IMR-90 (cell line): Measurements from ENCODE around the gene PAFAH1B1. TPM values are rescaled to one million over a fixed set of nuclear protein-coding genes. Genes with fewer than 3 reads are reported as not detected.

Experiments
- ATAC-seq: fragments of 200-7000 bp; cut with Tn5 transposase; 2 replicates; pipeline ENCODE4 v1.9.1; 2020; ENCODE audit warnings: low read depth, mild to moderate bottlenecking, moderate library complexity
- BruUV-seq: library from RNA; stranded (reverse); fragments of 400-500 nt; replicated peaks from 2 replicates; lab custom pipeline; 2021; lab: Mats Ljungman, UMichigan
- CTCF ChIA-PET: fragments of 300-600 bp; formaldehyde crosslinking; extraction: SDS; loops from one replicate; lab custom pipeline; 2021; ENCODE audit warnings: antibody characterized with exemption; lab: Yijun Ruan, JAX
- POLR2A ChIA-PET: fragments of 300-600 bp; sonication (Branson Sonifier 250); formaldehyde crosslinking; loops from one replicate; lab custom pipeline; 2022; ENCODE audit warnings: antibody characterized with exemption; ENCODE audit not compliant: unreplicated experiment; lab: Charles Lee
- DNase-seq: peaks from one replicate; pipeline ENCODE4 v3.0.0; 2013
- H2AFZ ChIP-seq: replicated peaks from 2 replicates; pipeline ENCODE3; 2013; ENCODE audit warnings: low read length, mild to moderate bottlenecking; ENCODE audit not compliant: poor library complexity
- H2AK5ac ChIP-seq: 2 replicates; pipeline ENCODE4 v1.6.1; 2013; ENCODE audit warnings: low read depth, low read length, inconsistent platforms
- H2AK9ac ChIP-seq: replicated peaks from 2 replicates; pipeline ENCODE3; 2013; ENCODE audit warnings: mild to moderate bottlenecking, low read depth, low read length, moderate library complexity; ENCODE audit not compliant: poor library complexity
- H2BK120ac ChIP-seq: 2 replicates; pipeline ENCODE4 v1.6.1; 2013; ENCODE audit warnings: low read depth, low read length, inconsistent platforms
- H2BK15ac ChIP-seq: 3 replicates; pipeline ENCODE4 v1.6.1; 2013; ENCODE audit warnings: low read depth, low read length, inconsistent platforms
- H2BK20ac ChIP-seq: 2 replicates; pipeline ENCODE4 v1.6.1; 2013; ENCODE audit warnings: low read depth, mild to moderate bottlenecking, inconsistent platforms, low read length, moderate library complexity
- H2BK5ac ChIP-seq: 2 replicates; pipeline ENCODE4 v1.6.1; 2013; ENCODE audit warnings: mild to moderate bottlenecking, low read depth, low read length, inconsistent platforms; ENCODE audit not compliant: poor library complexity, severe bottlenecking
- H3K14ac ChIP-seq: replicated peaks from 2 replicates; pipeline ENCODE4 v1.6.1; 2013; ENCODE audit warnings: low read depth, low read length, inconsistent platforms
- H3K18ac ChIP-seq: 2 replicates; pipeline ENCODE4 v1.6.1; 2013; ENCODE audit warnings: low read depth, low read length, control low read depth
- H3K23ac ChIP-seq: 2 replicates; pipeline ENCODE4 v1.6.1; 2013; ENCODE audit warnings: low read depth, low read length, inconsistent platforms
- H3K27ac ChIP-seq: 2 replicates; pipeline ENCODE4 v1.5.1; 2013; ENCODE audit warnings: mild to moderate bottlenecking, control low read depth, low read length; ENCODE audit not compliant: insufficient read depth
- H3K27me3 ChIP-seq: 2 replicates; pipeline ENCODE4 v1.6.1; 2013; ENCODE audit warnings: low read length; ENCODE audit not compliant: control insufficient read depth, insufficient read depth
- H3K36me3 ChIP-seq: 2 replicates; pipeline ENCODE4 v1.6.1; 2013; ENCODE audit warnings: low read length, mixed read lengths; ENCODE audit not compliant: control insufficient read depth, insufficient read depth
- H3K4ac ChIP-seq: 2 replicates; pipeline ENCODE4 v1.6.1; 2013; ENCODE audit warnings: low read depth, low read length, inconsistent platforms
- H3K4me1 ChIP-seq: 2 replicates; pipeline ENCODE4 v1.6.1; 2013; ENCODE audit warnings: low read length, mixed read lengths; ENCODE audit not compliant: control insufficient read depth, insufficient read depth
- H3K4me2 ChIP-seq: 2 replicates; pipeline ENCODE4 v1.6.1; 2013; ENCODE audit warnings: low read depth, mild to moderate bottlenecking, control low read depth, low read length, moderate library complexity
- H3K4me3 ChIP-seq: 2 replicates; pipeline ENCODE4 v1.5.1; 2013; ENCODE audit warnings: low read depth, mild to moderate bottlenecking, control low read depth, low read length, moderate library complexity; ENCODE audit not compliant: insufficient read depth
- H3K56ac ChIP-seq: 2 replicates; pipeline ENCODE4 v1.6.1; 2013; ENCODE audit warnings: low read length, inconsistent platforms; ENCODE audit not compliant: insufficient read depth; ENCODE audit errors: extremely low read depth
- H3K79me1 ChIP-seq, 2 experiments: 2 replicates each; pipeline ENCODE4 v1.6.1; 2013; ENCODE audit warnings: low read length in 2 of 2, inconsistent platforms in 1 of 2, low read depth in 1 of 2
- H3K9ac ChIP-seq: 2 replicates; pipeline ENCODE4 v1.6.1; 2013; ENCODE audit warnings: low read depth, low read length, control low read depth
- H3K9me1 ChIP-seq: 2 replicates; pipeline ENCODE4 v1.6.1; 2013; ENCODE audit warnings: low read length, inconsistent platforms; ENCODE audit not compliant: insufficient read depth
- H3K9me3 ChIP-seq: 2 replicates; pipeline ENCODE4 v1.6.1; 2013; ENCODE audit warnings: low read length; ENCODE audit not compliant: control insufficient read depth, insufficient read depth
- H4K20me1 ChIP-seq: 2 replicates; pipeline ENCODE4 v1.6.1; 2013; ENCODE audit warnings: low read length, inconsistent platforms; ENCODE audit not compliant: insufficient read depth
- H4K5ac ChIP-seq: 2 replicates; pipeline ENCODE4 v1.6.1; 2013; ENCODE audit warnings: mild to moderate bottlenecking, low read depth, low read length, control low read depth
- H4K8ac ChIP-seq, 2 experiments: 2 replicates each; pipeline ENCODE4 v1.6.1; 2013; ENCODE audit warnings: low read depth in 2 of 2, low read length in 2 of 2, control low read depth in 1 of 2, inconsistent platforms in 1 of 2
- H4K91ac ChIP-seq: 2 replicates; pipeline ENCODE4 v1.6.1; 2013; ENCODE audit warnings: low read depth, low read length, inconsistent platforms; ENCODE audit not compliant: insufficient read depth
- BHLHE40 ChIP-seq: fragments of 150-350 bp; IDR thresholded peaks from 2 replicates; pipeline ENCODE4 v1.6.1; 2016; ENCODE audit warnings: mild to moderate bottlenecking, low read depth, low read length
- CHD1 ChIP-seq: IDR thresholded peaks from 2 replicates; pipeline ENCODE4 v1.6.1; 2012; ENCODE audit warnings: low read depth, low read length, improper control_type of control experiment
- CTCF ChIP-seq: conservative IDR thresholded peaks from 2 replicates; pipeline ENCODE4 v1.5.1; 2012; ENCODE audit warnings: mild to moderate bottlenecking, low read depth, low read length, improper control_type of control experiment
- ELK1 ChIP-seq: fragments of 150-350 bp; IDR thresholded peaks from 2 replicates; pipeline ENCODE4 v1.6.1; 2016; ENCODE audit warnings: low read depth, mild to moderate bottlenecking, low read length, moderate library complexity, borderline replicate concordance
- FOS ChIP-seq: fragments of 150-350 bp; IDR thresholded peaks from 2 replicates; pipeline ENCODE4 v1.6.1; 2016; ENCODE audit warnings: low read depth, low read length
- MAZ ChIP-seq: IDR thresholded peaks from 2 replicates; pipeline ENCODE4 v1.6.1; 2012; ENCODE audit warnings: low read depth, mild to moderate bottlenecking, low read length, improper control_type of control experiment, moderate library complexity, borderline replicate concordance
- MXI1 ChIP-seq: IDR thresholded peaks from 2 replicates; pipeline ENCODE4 v1.6.1; 2012; ENCODE audit warnings: low read depth, mild to moderate bottlenecking, low read length, moderate library complexity, borderline replicate concordance
- RFX5 ChIP-seq: IDR thresholded peaks from 2 replicates; pipeline ENCODE4 v1.8.0; 2012; ENCODE audit warnings: low read depth, mild to moderate bottlenecking, low read length, moderate library complexity
- SMC3 ChIP-seq: fragments of 150-350 bp; IDR thresholded peaks from 2 replicates; pipeline ENCODE4 v1.6.1; 2016; ENCODE audit warnings: low read depth, mild to moderate bottlenecking, antibody characterized with exemption, low read length, moderate library complexity
- USF2 ChIP-seq: fragments of 150-350 bp; IDR thresholded peaks from 2 replicates; pipeline ENCODE4 v1.6.1; 2017; ENCODE audit warnings: mild to moderate bottlenecking, antibody characterized with exemption, low read length, low read depth
- WGBS, 2 experiments: methylation state at CpG; one replicate each; pipeline versions ENCODE4 v1.1.5 to v1.1.7; 2013; ENCODE audit warnings: missing lambda C conversion rate in 2 of 2; ENCODE audit not compliant: insufficient read length in 1 of 2; ENCODE audit errors: extremely low coverage in 2 of 2; 5-methylcytosine and 5-hydroxymethylcytosine counted together
- dilution Hi-C: fragments of 300-500 bp; cut with HindIII; formaldehyde crosslinking; loops from one replicate; pipeline ENCODE4 v1.14.3; 2018; ENCODE audit warnings: low sequenced_read_pairs; ENCODE audit not compliant: unreplicated experiment
- in situ Hi-C: fragments of 300-500 bp; cut with MboI; formaldehyde crosslinking; loops from 3 replicates; pipeline ENCODE4 v1.14.3; 2019; ENCODE audit warnings: low sequenced_read_pairs, inconsistent platforms, mixed read lengths
- intact Hi-C: fragments of 100-400 bp; cut with micrococcal nuclease; formaldehyde crosslinking; loops from 2 replicates; pipeline ENCODE4 v1.10.0; 2022
- polyA plus RNA-seq, 3 experiments: library from polyadenylated mRNA; depleted of rRNA; stranded (reverse); fragments of >200 nt; gene quantifications; 2 replicates each; pipeline ENCODE4 v1.2.3, GENCODE V29; 2012; ENCODE audit warnings: low replicate concordance in 1 of 3
- total RNA-seq: library from RNA; depleted of rRNA; stranded (reverse); fragments of >200 nt; gene quantifications from 2 replicates; pipeline ENCODE4 v1.2.3, GENCODE V29; 2012

Gene PAFAH1B1
- total and polyA plus RNA-seq, 2 of the 4 experiments (the other 2 are of a cell fraction), result 64.5 to 127 TPM

GRCh38 chr17:2711608-2712299 is 118.3 kb downstream of the PAFAH1B1 start, which contains the start of gene CLUH (continued):
- TF ChIP-seq RFX5 (no peak), FOS (peak; percentile 21; the same call in 1 of the 2 replicates)

DNA sequence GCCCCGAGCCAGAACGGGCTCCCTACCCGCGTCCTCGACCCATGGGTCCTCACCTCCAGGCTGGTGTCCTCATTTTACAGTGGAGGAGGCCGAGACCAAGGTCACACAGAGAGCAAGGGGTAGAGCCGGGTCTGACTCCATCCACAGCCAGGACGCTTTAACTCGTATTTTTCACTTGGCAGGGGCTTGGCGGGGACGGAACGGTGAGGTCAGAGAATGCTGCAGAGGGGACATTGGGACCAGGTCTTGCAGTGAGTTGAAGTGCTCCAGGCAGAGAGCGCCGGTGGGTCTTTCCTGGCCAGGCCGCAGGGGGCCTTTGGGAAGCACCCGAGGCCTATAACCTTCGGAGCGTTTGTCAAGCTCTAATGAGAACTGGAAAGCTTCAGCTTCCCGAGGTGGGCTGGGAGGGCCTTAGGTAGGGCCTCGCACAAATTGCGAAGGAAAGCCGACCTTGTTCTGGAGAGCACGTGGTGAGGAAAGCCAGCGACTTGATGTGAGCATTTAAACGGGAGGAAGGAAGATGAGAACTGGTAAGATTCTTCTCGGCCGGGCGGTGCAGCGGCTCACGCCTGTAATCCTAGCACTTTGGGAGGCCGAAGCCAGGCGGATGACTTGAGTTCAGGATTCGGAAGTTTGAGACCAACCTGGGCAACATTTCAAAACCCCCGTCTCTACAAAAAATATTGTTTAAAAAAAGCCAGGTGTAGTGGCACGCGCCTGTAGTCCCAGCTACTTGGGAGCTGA is 119.0 kb downstream of the PAFAH1B1 start:
- no peaks in the 10 kb centered on the region for H3K36me3 ChIP-seq
- no TSS peak for BruUV-seq
- 48% methylated on average over 11 of the region's 36 CpGs; no CpG with 5 or more reads in 1 of the 2 experiments for WGBS, 2 experiments
- H2AK5ac ChIP-seq, result peak overlapping the region; percentile 84
- H3K14ac ChIP-seq, result peak overlapping the region; percentile 87
- peaks cover 18% of the 10 kb centered on the region for H3K9me1 ChIP-seq
- no peaks in the 10 kb centered on the region for H3K27me3 ChIP-seq
- H2AK9ac ChIP-seq, result peak overlapping the region; percentile 96
- POLR2A ChIA-PET, result no interaction called here
- peak overlapping the region; percentile 56; the same call in 1 of the 2 replicates for H3K56ac ChIP-seq
- H3K27ac ChIP-seq, result peak overlapping the region; percentile 59
- peak overlapping the region; percentile 76 for H3K4me2 ChIP-seq
- H2BK20ac ChIP-seq, result peak overlapping the region; percentile 4; the same call in 1 of the 2 replicates
- H2AFZ ChIP-seq, result peak overlapping the region; percentile 100
- dilution Hi-C loops, result no loop called here
- in situ Hi-C loops, result no loop called here
- H4K91ac ChIP-seq, result peak overlapping the region; percentile 84
- DNase-seq (no peak), ATAC-seq (no peak)
- H3K4me1 ChIP-seq, result peaks cover 16% of the 10 kb centered on the region
- peak overlapping the region; percentile 84 for H2BK120ac ChIP-seq
- peaks cover 3 to 45% of the 10 kb centered on the region in 2 experiments; a peak in 3 of 4 replicates for H3K79me1 ChIP-seq
- H2BK5ac ChIP-seq, result no peak overlapping the region
- H3K4me3 ChIP-seq, result peak overlapping the region; percentile 66
- H3K18ac ChIP-seq, result peak overlapping the region; percentile 31; the same call in 1 of the 2 replicates
- H4K20me1 ChIP-seq, result peaks cover 35% of the 10 kb centered on the region
- intact Hi-C loops, result no loop called here
- peak overlapping the region; percentile 59 for H3K9ac ChIP-seq
- H3K9me3 ChIP-seq, result no peaks in the 10 kb centered on the region
- peak overlapping the region; percentile 94 for H3K4ac ChIP-seq
- H3K23ac ChIP-seq, result peak overlapping the region; percentile 91
- peak overlapping the region; percentile 74 for H4K5ac ChIP-seq
- CTCF ChIA-PET, result no interaction called here
- H2BK15ac ChIP-seq, result no peak overlapping the region
- peak overlapping the region; percentile 97 to 98 for H4K8ac ChIP-seq
- no peak for TF ChIP-seq SMC3
- TF ChIP-seq ELK1, result no peak
- TF ChIP-seq CHD1, result no peak
- TF ChIP-seq CTCF, result no peak
- TF ChIP-seq RFX5, result no peak
- TF ChIP-seq MAZ, result no peak
- TF ChIP-seq BHLHE40, result no peak
- TF ChIP-seq USF2, result no peak
- TF ChIP-seq MXI1, result no peak
